Left colon (tissue), 2 donors: ENCODE results near the gene STRA8. TPM values are rescaled to one million over a fixed set of nuclear protein-coding genes. Genes with fewer than 3 reads are reported as not detected.
"Not testable (repeated sequence)": the region's sequence is repeated elsewhere in the genome, so short reads cannot be mapped to it uniquely, and the experiment has no call there.

Experiments used
- ATAC-seq: fragments of 200-7000 bp; cut with Tn5 transposase; one replicate; pipeline ENCODE4 v1.9.1; 2020; ENCODE audit warnings: mild to moderate bottlenecking, moderate library complexity
- DNase-seq, 2 donors: peaks; one replicate each; pipeline ENCODE4 v3.0.0-alpha.2; 2020
- intact Hi-C, 2 donors: fragments of 100-400 bp; cut with DNase I in 1 of 2; cut with micrococcal nuclease in 1 of 2; formaldehyde crosslinking; loops; one replicate each; pipeline versions ENCODE4 v1.11.2 to v1.14.0; 2022; cut with DNase I, micrococcal nuclease
- total RNA-seq, 2 donors: library from RNA; stranded (reverse); fragmentation: NEBNext Ultra II Directional; extraction: Animal tissue kit (Norgen Biotek cat#: 25700); gene quantifications; one replicate each; pipeline ENCODE4 v1.2.1, GENCODE V29; 2021
- donor health status: DM: no; HTN: no; CAD: no.
- donor health status: DM: yes; HTN: yes; CAD: no.

The STRA8 gene
- total RNA-seq, 2 donors from 2014 or later = not detected

GRCh38 chr7:135232087-135232486 lies 1.6 kb upstream of the STRA8 start:
- DNase-seq (no peak), ATAC-seq (no peak)
- intact Hi-C loops = no loop called here

- ATAC-seq (no peak), DNase-seq (no peak)
- intact Hi-C loops = no loop called here
Measured at GRCh38 chr7:135232720-135233119, 918 bp upstream of the STRA8 start.

GRCh38 chr7:135234095-135234494 lies 457 bp downstream of the STRA8 start:
- intact Hi-C loops, DNase-seq, ATAC-seq: not testable (repeated sequence)

GRCh38 chr7:135234727-135235126 lies 1.1 kb downstream of the STRA8 start:
- intact Hi-C loops = no loop called here
- ATAC-seq (no peak), DNase-seq (no peak)

GRCh38 chr7:135235841-135236240 lies 2.2 kb downstream of the STRA8 start:
- DNase-seq = no peak
- intact Hi-C loops = no loop called here
- ATAC-seq = no peak

- no peak for DNase-seq
- no peak for ATAC-seq
- intact Hi-C loops = no loop called here
Measured at GRCh38 chr7:135236727-135237126, 3.1 kb downstream of the STRA8 start.

GRCh38 chr7:135238112-135238744 lies 4.6 kb downstream of the STRA8 start:
- intact Hi-C loops = no loop called here
- no peak for ATAC-seq
- no peak for DNase-seq

- intact Hi-C loops = no loop called here
- DNase-seq (no peak), ATAC-seq (no peak)
Measured at GRCh38 chr7:135239263-135239662, 5.6 kb downstream of the STRA8 start.

- ATAC-seq (no peak), DNase-seq (no peak)
- intact Hi-C loops = no loop called here
Measured at GRCh38 chr7:135240441-135240840, 6.8 kb downstream of the STRA8 start.

- intact Hi-C loops = no loop called here
- DNase-seq (no peak), ATAC-seq (no peak)
Measured at GRCh38 chr7:135242096-135242684, 8.6 kb downstream of the STRA8 start.

- ATAC-seq (no peak), DNase-seq (no peak)
- intact Hi-C loops = no loop called here
Measured at GRCh38 chr7:135245226-135246190, 11.9 kb downstream of the STRA8 start.

GRCh38 chr7:135246191-135246825 lies 12.7 kb downstream of the STRA8 start:
- ATAC-seq (no peak), DNase-seq (no peak)
- intact Hi-C loops = no loop called here

GRCh38 chr7:135247746-135248471 lies 14.3 kb downstream of the STRA8 start:
- DNase-seq = no peak
- no peak for ATAC-seq
- intact Hi-C loops = no loop called here

- intact Hi-C loops = no loop called here
- ATAC-seq (no peak), DNase-seq (no peak)
Measured at GRCh38 chr7:135248546-135248945, 14.9 kb downstream of the STRA8 start.

GRCh38 chr7:135251496-135252391 lies 18.1 kb downstream of the STRA8 start:
- ATAC-seq = no peak
- intact Hi-C loops = no loop called here
- no peak for DNase-seq

- intact Hi-C loops = no loop called here
- ATAC-seq (peak; percentile 58), DNase-seq (peak; percentile 44 to 60)
Measured at GRCh38 chr7:135253851-135254771, 20.5 kb downstream of the STRA8 start.

GRCh38 chr7:135257790-135258189 lies 24.2 kb downstream of the STRA8 start:
- intact Hi-C loops = no loop called here
- ATAC-seq (peak; percentile 59), DNase-seq (no peak)
